H1 (cell line): ENCODE measurements around the gene SCG3. TPM values are rescaled to one million over a fixed set of nuclear protein-coding genes. Genes with fewer than 3 reads are reported as not detected.

Source experiments
- CTCF ChIA-PET: fragments of 300-600 bp; sonication (Branson Sonifier 250); formaldehyde crosslinking; loops from one replicate; lab custom pipeline; 2021; ENCODE audit not compliant: partially characterized antibody; lab: Charles Lee
- POLR2A ChIA-PET: fragments of 300-600 bp; sonication (Branson Sonifier 250); formaldehyde crosslinking; loops from one replicate; lab custom pipeline; 2021; ENCODE audit warnings: inconsistent platforms; ENCODE audit not compliant: partially characterized antibody; lab: Charles Lee
- DNase-seq, 2 experiments: peaks; one replicate each; pipeline versions ENCODE4 v3.0.0 to v3.0.0-alpha.2; 2010 to 2022; ENCODE audit warnings: low spot score in 2 of 2, low read depth in 1 of 2, mixed read lengths in 1 of 2
- FAIRE-seq: peaks from 2 replicates; lab custom pipeline; 2011; peaks lifted over from hg19 to GRCh38; lab: Jason Lieb, UNC
- H2AFZ ChIP-seq: 2 replicates; pipeline ENCODE4 v1.8.1; 2012; ENCODE audit warnings: low read length, inconsistent platforms
- H2AK5ac ChIP-seq: 2 replicates; pipeline ENCODE4 v1.6.1; 2013; ENCODE audit warnings: low read depth, low read length
- H2BK120ac ChIP-seq: replicated peaks from 2 replicates; pipeline ENCODE3; 2013; ENCODE audit warnings: low read depth, low read length, inconsistent platforms
- H2BK12ac ChIP-seq: 2 replicates; pipeline ENCODE4 v1.6.1; 2013; ENCODE audit warnings: low read depth, low read length
- H2BK15ac ChIP-seq: 2 replicates; pipeline ENCODE4 v1.6.1; 2013; ENCODE audit warnings: low read length
- H2BK20ac ChIP-seq: 2 replicates; pipeline ENCODE4 v1.6.1; 2013; ENCODE audit warnings: low read length
- H2BK5ac ChIP-seq: 2 replicates; pipeline ENCODE4 v1.6.1; 2013; ENCODE audit warnings: low read depth, low read length
- H3K14ac ChIP-seq: 2 replicates; pipeline ENCODE4 v1.6.1; 2013; ENCODE audit warnings: inconsistent platforms; ENCODE audit not compliant: insufficient read length
- H3K18ac ChIP-seq: 2 replicates; pipeline ENCODE4 v1.6.1; 2013; ENCODE audit warnings: low read length; ENCODE audit errors: extremely low read depth
- H3K23ac ChIP-seq: 2 replicates; pipeline ENCODE4 v1.6.1; 2013; ENCODE audit warnings: inconsistent platforms; ENCODE audit not compliant: insufficient read length
- H3K23me2 ChIP-seq: 2 replicates; pipeline ENCODE4 v1.6.1; 2013; ENCODE audit warnings: low read depth, low read length
- H3K27ac ChIP-seq: 2 replicates; pipeline ENCODE4 v1.6.1; 2011; ENCODE audit warnings: low read depth, low read length, inconsistent platforms
- H3K27me3 ChIP-seq, 4 experiments: replicated peaks in 1 of 4; 1 replicate in 1 of 4; 2 replicates in 3 of 4; pipeline versions ENCODE4 v1.6.1 to v1.8.1; 2011 to 2013; ENCODE audit warnings: low read length in 3 of 4, mild to moderate bottlenecking in 3 of 4, inconsistent platforms in 2 of 4, mixed read lengths in 2 of 4, moderate library complexity in 1 of 4; ENCODE audit not compliant: control insufficient read depth in 3 of 4, insufficient read depth in 3 of 4; ENCODE audit errors: extremely low read depth in 1 of 4
- H3K36me3 ChIP-seq, 4 experiments: 2 replicates each; pipeline versions ENCODE4 v1.6.1 to v1.8.1; 2011 to 2013; ENCODE audit warnings: mild to moderate bottlenecking in 4 of 4, low read length in 3 of 4, moderate library complexity in 2 of 4, control low read depth in 1 of 4, inconsistent platforms in 1 of 4; ENCODE audit not compliant: insufficient read depth in 4 of 4, control insufficient read depth in 2 of 4
- H3K4ac ChIP-seq: replicated peaks from 2 replicates; pipeline ENCODE3; 2013; ENCODE audit warnings: low read length, low read depth, mixed read lengths, inconsistent platforms; ENCODE audit not compliant: insufficient read length
- H3K4me1 ChIP-seq, 4 experiments: replicated peaks in 1 of 4; 1 replicate in 1 of 4; 2 replicates in 3 of 4; pipeline versions ENCODE4 v1.6.1 to v1.8.1; 2011 to 2013; ENCODE audit warnings: low read length in 3 of 4, inconsistent platforms in 2 of 4, mixed read lengths in 1 of 4; ENCODE audit not compliant: insufficient read depth in 4 of 4, control insufficient read depth in 3 of 4
- H3K4me2 ChIP-seq, 2 experiments: 2 replicates each; pipeline versions ENCODE4 v1.6.1 to v1.8.1; 2011 to 2013; ENCODE audit warnings: low read depth in 2 of 2, low read length in 2 of 2, control low read depth in 1 of 2, inconsistent platforms in 1 of 2, mild to moderate bottlenecking in 1 of 2; ENCODE audit not compliant: insufficient read depth in 1 of 2
- H3K4me3 ChIP-seq, 4 experiments: fragments of 200-600, 300-600 bp in 1 of 4; sonication (generic), shearing (Covaris generic), sonication (Bioruptor Twin) in 1 of 4; 2 replicates each; pipeline versions ENCODE4 v1.5.1 to v1.8.1; 2011 to 2016; ENCODE audit warnings: low read length in 4 of 4, low read depth in 3 of 4, control low read depth in 2 of 4, inconsistent platforms in 2 of 4, mild to moderate bottlenecking in 2 of 4, mixed read lengths in 1 of 4, moderate library complexity in 1 of 4; ENCODE audit not compliant: insufficient read depth in 2 of 4; ENCODE audit errors: extremely low read depth in 1 of 4
- H3K56ac ChIP-seq: replicated peaks from 2 replicates; pipeline ENCODE3; 2013; ENCODE audit warnings: low read depth, mild to moderate bottlenecking, mixed read lengths, low read length, inconsistent platforms; ENCODE audit not compliant: insufficient read length
- H3K79me1 ChIP-seq: 2 replicates; pipeline ENCODE4 v1.6.1; 2013; ENCODE audit warnings: low read depth, low read length, control low read depth
- H3K79me2 ChIP-seq, 2 experiments: 2 replicates each; pipeline versions ENCODE4 v1.6.1 to v1.8.1; 2012 to 2013; ENCODE audit warnings: low read length in 2 of 2, mild to moderate bottlenecking in 2 of 2, inconsistent platforms in 1 of 2; ENCODE audit not compliant: insufficient read depth in 2 of 2, control insufficient read depth in 1 of 2
- H3K9ac ChIP-seq, 4 experiments: replicated peaks in 1 of 4; 1 replicate in 1 of 4; 2 replicates in 3 of 4; pipeline versions ENCODE4 v1.6.1 to v1.8.1; 2011 to 2013; ENCODE audit warnings: low read depth in 3 of 4, low read length in 3 of 4, control low read depth in 2 of 4, mild to moderate bottlenecking in 2 of 4, moderate library complexity in 2 of 4, inconsistent platforms in 1 of 4; ENCODE audit errors: extremely low read depth in 1 of 4
- H3K9me3 ChIP-seq, 2 experiments: 2 replicates each; pipeline versions ENCODE4 v1.6.1 to v1.8.1; 2012 to 2013; ENCODE audit warnings: mild to moderate bottlenecking in 2 of 2, moderate library complexity in 2 of 2, control low read depth in 1 of 2, inconsistent platforms in 1 of 2, low read depth in 1 of 2, low read length in 1 of 2, mixed read lengths in 1 of 2; ENCODE audit not compliant: insufficient read depth in 2 of 2
- H4K20me1 ChIP-seq, 2 experiments: replicated peaks in 1 of 2; 2 replicates each; pipeline versions ENCODE3 to v1.8.1; 2011 to 2013; ENCODE audit warnings: inconsistent platforms in 2 of 2, low read length in 2 of 2, mild to moderate bottlenecking in 1 of 2; ENCODE audit not compliant: insufficient read depth in 2 of 2, control insufficient read depth in 1 of 2
- H4K5ac ChIP-seq: 2 replicates; pipeline ENCODE4 v1.6.1; 2013; ENCODE audit warnings: low read length, low read depth, mixed read lengths, inconsistent platforms; ENCODE audit not compliant: insufficient read length
- H4K8ac ChIP-seq: 2 replicates; pipeline ENCODE4 v1.8.0; 2013; ENCODE audit warnings: mild to moderate bottlenecking, moderate library complexity, low read length, inconsistent platforms; ENCODE audit not compliant: insufficient read depth; ENCODE audit errors: extremely low read depth
- H4K91ac ChIP-seq: replicated peaks from 2 replicates; pipeline ENCODE3; 2013; ENCODE audit warnings: low read length, mixed read lengths, inconsistent platforms; ENCODE audit not compliant: insufficient read length
- CBX8 ChIP-seq: fragments of 300-800, 300-1000 bp; sonication (generic); IDR thresholded peaks from 2 replicates; pipeline ENCODE4 v1.7.1; 2016; ENCODE audit warnings: low read depth, low read length, borderline replicate concordance
- SRF ChIP-seq: IDR thresholded peaks from 2 replicates; pipeline ENCODE4 v1.6.1; 2011; ENCODE audit warnings: mild to moderate bottlenecking, low read depth, low read length, moderate library complexity
- WGBS, 2 experiments: shearing (Covaris generic) in 1 of 2; methylation state at CpG; one replicate each; pipeline versions ENCODE4 v1.1.6 to v1.1.7; 2013 to 2015; ENCODE audit warnings: low lambda C conversion rate in 2 of 2, mixed read lengths in 2 of 2, inconsistent platforms in 1 of 2, low coverage in 1 of 2, missing lambda C conversion rate in 1 of 2; ENCODE audit not compliant: insufficient replicate concordance in 2 of 2, insufficient coverage in 1 of 2, insufficient read length in 1 of 2; ENCODE audit errors: extremely low coverage in 1 of 2, missing lambda C conversion rate in 1 of 2; 5-methylcytosine and 5-hydroxymethylcytosine counted together
- polyA plus RNA-seq, 7 experiments: library from polyadenylated mRNA; depleted of rRNA in 3 of 7; stranded (reverse) in 5 of 7; unstranded in 2 of 7; fragments of >200 nt in 5 of 7; fragments of 200-250 nt in 2 of 7; gene quantifications; 1 replicate in 5 of 7; 2 replicates in 1 of 7; 4 replicates in 1 of 7; pipeline versions ENCODE4 v1.2.1 to v1.2.3, GENCODE V29; 2011 to 2013; ENCODE audit warnings: missing spikeins in 2 of 7, mixed read lengths in 2 of 7
- total RNA-seq: library from RNA; stranded (reverse); fragmentation: NEBNext Ultra II Directional; extraction: Animal tissue kit (Norgen Biotek cat#: 25700); gene quantifications from 2 replicates; pipeline ENCODE4 v1.2.1, GENCODE V29; 2021

SCG3 gene
- total and polyA plus RNA-seq, 2 of the 8 experiments (the other 6 are each of a cell fraction or from before 2014, with no cell fraction given) = 5.2 to 45.9 TPM

GRCh38 chr15:51765751-51766150, 84.4 kb downstream of the SCG3 start:
- Histone ChIP-seq H4K20me1 (no peaks in the 10 kb centered on the region), H3K27ac (no peak overlapping the region), H3K36me3 (no peaks in the 10 kb centered on the region), H2AK5ac (no peak overlapping the region), H2AFZ (no peak overlapping the region), H3K4me3 (no peak overlapping the region), H2BK5ac (no peak overlapping the region), H3K23me2 (no peaks in the 10 kb centered on the region), H3K4ac (no peak overlapping the region), H3K9me3 (no peaks in the 10 kb centered on the region), H3K79me2 (no peaks in the 10 kb centered on the region), H3K9ac (no peak overlapping the region), H3K79me1 (no peaks in the 10 kb centered on the region), H4K5ac (no peak overlapping the region), H4K91ac (no peak overlapping the region), H4K8ac (no peak overlapping the region), H2BK120ac (no peak overlapping the region), H3K56ac (no peak overlapping the region), H3K23ac (no peak overlapping the region), H3K14ac (no peak overlapping the region), H3K4me1 (peaks cover 0 to 3% (median 0%) of the 10 kb centered on the region in 4 experiments; a peak in 1 of 7 replicates), H2BK15ac (no peak overlapping the region), H2BK20ac (no peak overlapping the region), H2BK12ac (no peak overlapping the region), H3K18ac (no peak overlapping the region), H3K27me3 (no peaks in the 10 kb centered on the region), H3K4me2 (no peak overlapping the region)
- FAIRE-seq = no peak
- TF ChIP-seq SRF (no peak), CBX8 (no peak)
- 93% methylated on average over 7 of the region's 7 CpGs; no CpG with 5 or more reads in 1 of the 2 experiments for WGBS, 2 experiments
- CTCF ChIA-PET = interaction anchor here (0.6 to 3.3 kb wide), 5 partner anchors 8 to 485 kb away, joined by 3 to 20 read pairs (median 5); no protein-coding TSS in a partner anchor
- POLR2A ChIA-PET = no interaction called here
- DNase-seq = no peak
